HepG2 (cell line): Measurements from ENCODE around the gene TAS2R30.

Experiments
- EZH2 ChIP-seq: conservative IDR thresholded peaks from 2 replicates; pipeline ENCODE4 v1.6.1; 2012; ENCODE audit warnings: mild to moderate bottlenecking, low read depth, low read length, moderate library complexity
- ZNF10 ChIP-seq: sonication (generic); formaldehyde crosslinking; IDR thresholded peaks from 2 replicates; pipeline ENCODE4 v1.4.0; 2020; ENCODE audit warnings: mild to moderate bottlenecking, low read depth, missing genetic modification reagents, borderline replicate concordance
- ZNF441 ChIP-seq: sonication (generic); formaldehyde crosslinking; IDR thresholded peaks from 2 replicates; pipeline ENCODE4 v1.7.0; 2021; ENCODE audit warnings: missing genetic modification reagents, borderline replicate concordance
- ZNF644 ChIP-seq: IDR thresholded peaks from 2 replicates; pipeline ENCODE4 v1.6.1; 2016; ENCODE audit warnings: low read depth
- TF ChIP-seq, protein P1 (sequence below): sonication (generic); formaldehyde crosslinking; IDR thresholded peaks from 2 replicates; pipeline ENCODE4 v1.5.0; 2020; ENCODE audit warnings: mild to moderate bottlenecking, missing genetic modification reagents, moderate library complexity

DNA sequence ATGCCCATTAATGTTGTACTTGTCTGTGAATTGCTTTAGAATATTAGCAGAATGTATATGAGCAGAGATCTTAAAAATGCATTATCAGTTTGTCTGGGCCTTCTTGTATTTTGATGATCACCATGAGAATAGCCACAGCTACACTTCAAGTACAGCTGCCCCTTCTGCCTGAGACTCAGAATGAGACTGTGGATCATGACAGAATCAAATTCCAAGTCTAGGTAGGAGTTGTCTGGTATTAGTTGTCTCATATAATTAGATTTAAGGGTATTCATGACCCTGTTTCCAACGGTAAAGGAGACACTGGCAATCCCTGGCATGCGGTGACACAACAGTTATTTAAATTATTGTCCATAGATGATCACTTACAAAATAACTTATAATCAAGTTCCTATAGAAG lies 18.3 kb upstream of the TAS2R30 start:
- TF ChIP-seq ZNF441 (CRISPR knock-in tag) (no peak), ZNF10 (CRISPR knock-in tag) (no peak), ZNF644 (CRISPR knock-in tag) (no peak), EZH2 (no peak)
- TF ChIP-seq, protein P1, sequence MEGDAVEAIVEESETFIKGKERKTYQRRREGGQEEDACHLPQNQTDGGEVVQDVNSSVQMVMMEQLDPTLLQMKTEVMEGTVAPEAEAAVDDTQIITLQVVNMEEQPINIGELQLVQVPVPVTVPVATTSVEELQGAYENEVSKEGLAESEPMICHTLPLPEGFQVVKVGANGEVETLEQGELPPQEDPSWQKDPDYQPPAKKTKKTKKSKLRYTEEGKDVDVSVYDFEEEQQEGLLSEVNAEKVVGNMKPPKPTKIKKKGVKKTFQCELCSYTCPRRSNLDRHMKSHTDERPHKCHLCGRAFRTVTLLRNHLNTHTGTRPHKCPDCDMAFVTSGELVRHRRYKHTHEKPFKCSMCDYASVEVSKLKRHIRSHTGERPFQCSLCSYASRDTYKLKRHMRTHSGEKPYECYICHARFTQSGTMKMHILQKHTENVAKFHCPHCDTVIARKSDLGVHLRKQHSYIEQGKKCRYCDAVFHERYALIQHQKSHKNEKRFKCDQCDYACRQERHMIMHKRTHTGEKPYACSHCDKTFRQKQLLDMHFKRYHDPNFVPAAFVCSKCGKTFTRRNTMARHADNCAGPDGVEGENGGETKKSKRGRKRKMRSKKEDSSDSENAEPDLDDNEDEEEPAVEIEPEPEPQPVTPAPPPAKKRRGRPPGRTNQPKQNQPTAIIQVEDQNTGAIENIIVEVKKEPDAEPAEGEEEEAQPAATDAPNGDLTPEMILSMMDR (CRISPR knock-in tag), result no peak
